ENCODE measurements around the gene ARHGAP29.

DNA sequence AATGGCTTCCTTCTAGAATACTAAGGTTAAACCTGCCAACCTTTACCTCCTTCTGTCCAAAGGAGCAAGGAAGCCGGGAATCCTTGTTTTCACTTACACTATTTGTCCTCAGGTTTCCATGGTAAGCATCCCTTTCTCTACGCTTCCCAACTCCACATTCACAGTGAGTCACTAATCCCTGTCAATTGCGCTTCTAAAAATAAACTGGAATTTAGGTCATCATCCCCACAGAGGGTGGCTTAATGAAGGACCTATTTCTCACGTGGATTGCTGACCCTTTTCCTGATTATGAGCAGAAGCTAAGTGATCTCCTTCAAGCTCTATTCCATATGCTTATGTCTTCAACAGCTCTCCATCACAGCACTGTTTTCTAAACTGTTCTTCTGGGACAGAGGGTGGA is 76.6 kb downstream of the ARHGAP29 start:
- TF ChIP-seq, protein P1, sequence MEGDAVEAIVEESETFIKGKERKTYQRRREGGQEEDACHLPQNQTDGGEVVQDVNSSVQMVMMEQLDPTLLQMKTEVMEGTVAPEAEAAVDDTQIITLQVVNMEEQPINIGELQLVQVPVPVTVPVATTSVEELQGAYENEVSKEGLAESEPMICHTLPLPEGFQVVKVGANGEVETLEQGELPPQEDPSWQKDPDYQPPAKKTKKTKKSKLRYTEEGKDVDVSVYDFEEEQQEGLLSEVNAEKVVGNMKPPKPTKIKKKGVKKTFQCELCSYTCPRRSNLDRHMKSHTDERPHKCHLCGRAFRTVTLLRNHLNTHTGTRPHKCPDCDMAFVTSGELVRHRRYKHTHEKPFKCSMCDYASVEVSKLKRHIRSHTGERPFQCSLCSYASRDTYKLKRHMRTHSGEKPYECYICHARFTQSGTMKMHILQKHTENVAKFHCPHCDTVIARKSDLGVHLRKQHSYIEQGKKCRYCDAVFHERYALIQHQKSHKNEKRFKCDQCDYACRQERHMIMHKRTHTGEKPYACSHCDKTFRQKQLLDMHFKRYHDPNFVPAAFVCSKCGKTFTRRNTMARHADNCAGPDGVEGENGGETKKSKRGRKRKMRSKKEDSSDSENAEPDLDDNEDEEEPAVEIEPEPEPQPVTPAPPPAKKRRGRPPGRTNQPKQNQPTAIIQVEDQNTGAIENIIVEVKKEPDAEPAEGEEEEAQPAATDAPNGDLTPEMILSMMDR (IDR thresholded peaks at IDR 0.05) = no peak
- TF ChIP-seq EP300 (IDR thresholded peaks at IDR 0.05; ENCODE audit: low read depth) = no peak
